GM12874 (cell line): ENCODE data around the gene DLST.

Experiments used
- CTCF ChIP-seq: IDR thresholded peaks from 2 replicates; pipeline ENCODE4 v1.5.1; 2011; ENCODE audit warnings: low read depth, mild to moderate bottlenecking, control low read depth, low read length, moderate library complexity; ENCODE audit not compliant: insufficient read depth

The DLST gene

GRCh38 chr14:74875204-74875603, 6.5 kb upstream of the DLST start:
- TF ChIP-seq CTCF, result no peak

- TF ChIP-seq CTCF, result no peak
These were observed 5.5 kb upstream of the DLST start, which contains the start of gene PROX2 for GRCh38 chr14:74875941-74876913. PROX2 (minus strand) TSS chr14:74876145; CDS start chr14:74863834, 12,311 bp downstream.

- no peak for TF ChIP-seq CTCF
These were observed 2.1 kb upstream of the DLST start for GRCh38 chr14:74879427-74880182.

GRCh38 chr14:74882103-74882920, 596 bp downstream of the DLST start:
- no peak for TF ChIP-seq CTCF

GRCh38 chr14:74886001-74886400, 4.3 kb downstream of the DLST start:
- TF ChIP-seq CTCF, result no peak

GRCh38 chr14:74888164-74889158, 6.7 kb downstream of the DLST start:
- no peak for TF ChIP-seq CTCF
